Fibroblast of skin of left quadriceps (primary cell): ENCODE data around the gene PROK1.
A peak's percentile ranks its signal among the peaks of the same experiment; 100 is the strongest.
"Not testable (repeated sequence)": the region's sequence is repeated elsewhere in the genome, so short reads cannot be mapped to it uniquely, and the experiment has no call there.

Experiments used
- DNase-seq, 2 experiments: peaks; one replicate each; pipeline ENCODE4 v3.0.0-alpha.2; 2013; ENCODE audit warnings: low read depth in 2 of 2

Gene PROK1

DNA sequence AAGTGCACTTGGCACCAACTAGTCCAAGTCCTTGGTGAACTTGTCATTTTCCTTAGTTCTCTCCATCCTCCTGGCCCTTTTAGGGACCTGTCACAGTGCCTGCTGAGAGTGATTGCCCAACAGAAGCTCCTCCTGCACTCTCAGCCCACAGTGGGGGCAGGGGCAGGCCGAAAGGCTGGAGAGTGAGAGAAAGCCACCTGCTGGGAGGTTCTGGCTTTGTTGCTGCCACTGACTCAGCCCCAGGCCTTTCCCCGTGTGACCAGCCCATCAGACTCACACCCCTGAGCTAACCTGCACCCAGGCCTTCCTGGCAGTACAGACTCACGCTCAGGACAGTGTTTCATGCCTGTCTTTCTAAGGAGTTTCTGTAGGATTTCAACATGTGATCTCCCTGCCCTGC lies 17.1 kb upstream of the PROK1 start:
- no peak for DNase-seq

DNA sequence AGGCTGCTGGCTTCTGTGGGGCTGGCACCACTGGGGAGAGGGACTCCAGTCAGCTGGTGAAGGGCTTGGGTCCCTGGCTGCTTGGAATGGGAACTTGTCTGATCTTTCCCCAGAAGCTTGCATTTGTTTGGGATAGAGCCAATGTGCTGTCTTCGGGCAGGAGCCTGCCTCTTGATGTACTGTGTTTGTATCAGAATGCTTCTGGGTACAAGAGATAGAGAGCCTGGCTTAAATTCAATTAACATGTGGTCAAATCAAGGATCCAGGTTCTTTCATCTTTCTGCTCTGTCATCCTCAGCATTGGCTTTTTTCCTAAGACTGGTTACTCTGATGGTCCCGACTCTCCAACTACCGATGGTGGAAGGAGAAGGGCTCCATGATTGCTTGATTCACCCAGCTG lies 16.0 kb upstream of the PROK1 start:
- no peak for DNase-seq

DNA sequence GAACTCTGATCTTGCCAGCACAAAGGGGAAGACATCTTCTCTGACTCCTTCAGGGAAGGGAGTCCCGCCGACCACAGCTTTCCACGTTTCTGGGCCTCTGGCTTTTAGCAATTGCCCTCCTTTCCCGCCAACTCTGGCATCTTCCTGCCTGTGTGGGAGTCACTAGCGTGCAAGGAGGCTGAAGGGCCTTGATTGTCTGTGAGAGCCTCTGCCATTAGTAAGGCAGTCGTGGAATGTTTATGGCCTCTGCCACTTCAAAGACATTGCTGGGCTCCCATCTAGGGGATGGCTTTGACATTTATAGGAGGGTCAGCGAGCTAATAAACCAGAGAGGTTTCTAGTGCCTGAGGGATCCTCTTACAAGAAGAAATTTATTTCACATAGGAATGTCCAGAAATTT lies 14.3 kb upstream of the PROK1 start:
- no peak for DNase-seq

DNA sequence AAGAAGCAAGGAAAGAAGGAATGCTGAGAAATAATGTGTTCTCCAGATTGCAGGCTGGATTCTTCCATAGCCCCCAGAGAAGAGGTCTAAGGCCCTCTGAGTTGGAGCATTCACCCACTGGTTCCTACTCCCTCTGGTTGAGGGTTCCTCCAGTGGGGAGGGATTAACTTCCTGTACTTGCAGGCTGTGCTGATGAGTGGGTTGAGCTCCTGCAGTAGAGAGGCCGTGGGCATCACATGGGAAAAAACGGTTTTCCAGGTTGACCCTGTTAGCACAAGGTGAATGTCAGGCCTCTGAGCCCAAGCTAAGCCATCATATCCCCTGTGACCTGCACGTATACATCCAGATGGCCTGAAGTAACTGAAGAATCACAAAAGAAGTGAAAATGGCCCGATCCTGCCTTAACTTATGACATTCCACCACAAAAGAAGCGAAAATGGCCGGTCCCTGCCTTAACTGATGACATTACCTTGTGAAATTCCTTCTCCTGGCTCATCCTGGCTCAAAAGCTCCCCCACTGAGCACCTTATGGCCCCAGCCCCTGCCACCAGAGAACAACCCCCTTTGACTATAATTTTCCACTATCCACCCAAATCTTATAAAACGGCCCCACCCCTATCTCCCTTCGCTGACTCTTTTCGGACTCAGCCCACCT lies 13.2 kb upstream of the PROK1 start:
- DNase-seq, result not testable (repeated sequence)

DNA sequence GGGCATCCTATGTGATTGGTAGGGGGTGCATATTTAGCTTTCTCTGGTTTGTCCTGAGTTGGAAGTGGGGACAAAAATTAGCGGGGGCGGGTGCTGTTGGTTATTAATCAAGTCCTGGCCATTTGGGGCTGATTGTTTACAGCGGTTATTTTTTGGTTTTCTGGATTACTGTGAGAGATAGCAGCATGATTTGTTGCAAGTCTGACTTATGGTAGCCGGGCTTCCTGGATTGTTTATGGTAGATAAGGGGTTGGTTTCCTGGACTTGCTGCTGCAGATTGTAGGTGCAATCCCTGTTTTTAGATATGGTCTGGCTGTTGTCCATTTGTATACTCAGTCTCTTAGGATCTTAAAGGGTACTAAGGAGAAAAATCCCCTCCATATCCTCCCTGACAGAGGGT lies 12.1 kb upstream of the PROK1 start:
- DNase-seq, result no peak

DNA sequence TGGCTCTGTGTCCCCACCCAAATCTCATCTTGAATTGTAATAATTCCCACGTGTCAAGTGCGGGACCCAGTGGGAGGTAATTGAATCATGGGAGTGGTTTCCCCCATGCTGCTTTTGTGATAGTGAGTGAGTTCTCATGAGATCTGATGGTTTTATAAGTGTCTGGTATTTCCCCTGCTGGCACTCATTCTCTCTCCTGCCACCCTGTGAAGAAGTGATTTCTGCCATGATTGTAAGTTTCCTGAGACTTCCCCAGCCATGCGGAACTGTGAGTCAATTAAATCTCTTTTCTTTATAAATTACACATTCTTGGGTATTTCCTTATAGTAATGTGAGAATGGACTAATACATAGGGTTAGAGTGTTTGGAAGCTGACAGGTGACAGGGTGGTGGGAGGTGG lies 11.1 kb upstream of the PROK1 start:
- not testable (repeated sequence) for DNase-seq

DNA sequence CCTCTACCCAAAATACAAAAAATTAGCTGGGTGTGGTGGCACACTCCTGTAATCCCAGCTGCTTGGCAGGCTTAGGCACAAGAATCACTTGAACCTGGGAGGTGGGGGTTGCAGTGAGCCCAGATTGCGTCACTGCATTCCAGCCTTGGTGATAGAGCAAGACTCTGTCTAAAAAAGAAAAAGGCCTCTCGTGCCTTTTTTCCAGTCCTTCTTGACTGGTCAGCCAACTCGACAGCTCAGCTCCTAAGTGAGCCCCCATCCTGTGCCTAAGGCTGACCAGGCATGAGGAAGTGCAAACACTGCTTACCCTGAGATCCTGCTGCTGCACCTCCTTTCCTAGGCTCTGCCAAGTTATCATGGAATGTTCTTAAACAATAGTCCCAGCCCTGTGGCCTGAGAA lies 10.1 kb upstream of the PROK1 start:
- peak in 1 of 2 experiments; percentile 4 for DNase-seq

DNA sequence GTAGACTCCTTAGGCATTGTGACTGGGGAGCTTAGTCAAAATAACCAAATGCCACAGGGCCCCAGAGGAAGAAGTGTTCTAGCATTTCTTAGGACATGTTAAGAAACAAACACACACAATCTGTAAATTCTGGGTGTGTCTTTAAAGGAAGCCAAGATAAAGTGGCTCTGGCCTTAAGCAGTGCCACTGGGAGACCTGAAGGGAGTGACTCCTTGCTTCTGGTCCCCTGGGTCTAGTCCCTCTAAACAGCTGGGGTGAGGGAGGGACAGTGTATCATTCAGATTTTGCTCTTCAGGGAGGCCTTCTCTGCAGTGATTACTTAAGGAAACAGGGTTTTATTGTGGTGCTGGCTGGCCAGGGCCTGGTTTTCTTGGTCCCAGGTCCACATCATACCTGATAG lies 9.1 kb upstream of the PROK1 start:
- DNase-seq, result no peak

DNA sequence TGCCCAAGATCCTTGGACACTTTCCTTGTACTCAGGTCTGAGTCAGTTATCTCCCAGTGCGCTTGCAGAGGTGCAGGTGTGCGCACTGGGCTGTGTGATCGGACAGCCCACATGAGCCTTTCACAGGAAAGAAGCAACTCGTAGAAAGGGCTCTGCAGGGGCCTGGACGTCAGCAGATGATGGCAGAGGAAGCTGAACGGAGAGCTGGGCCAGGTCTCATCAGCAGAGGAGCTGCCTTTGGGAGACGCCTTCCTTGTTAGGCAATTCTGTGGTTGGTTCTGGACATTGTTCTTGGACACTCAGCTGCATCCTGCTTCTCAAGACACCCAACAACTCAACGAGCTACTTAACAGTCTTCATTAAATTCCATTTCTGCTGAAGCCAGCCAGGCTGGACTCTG lies 7.5 kb upstream of the PROK1 start:
- DNase-seq, result no peak

DNA sequence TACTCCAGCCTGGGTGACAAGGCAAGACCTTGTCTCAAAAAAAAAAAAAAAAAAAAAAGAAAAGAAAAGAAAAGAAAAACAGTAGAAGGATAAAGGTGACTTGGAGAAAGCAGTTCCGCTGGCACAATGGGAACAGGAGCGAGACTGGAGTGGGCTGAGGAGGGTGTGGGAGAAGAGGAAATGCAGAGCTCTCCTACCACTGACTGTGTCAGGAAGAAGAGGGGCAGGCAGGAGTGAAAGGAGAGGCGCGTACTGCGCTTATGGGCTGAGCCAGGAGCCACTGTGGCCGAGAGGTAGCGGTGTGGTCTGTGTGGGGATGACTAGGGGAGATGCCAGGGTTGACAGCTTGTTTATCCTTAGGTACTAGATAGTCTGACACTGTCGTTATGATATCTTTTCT lies 6.4 kb upstream of the PROK1 start:
- no peak for DNase-seq

DNA sequence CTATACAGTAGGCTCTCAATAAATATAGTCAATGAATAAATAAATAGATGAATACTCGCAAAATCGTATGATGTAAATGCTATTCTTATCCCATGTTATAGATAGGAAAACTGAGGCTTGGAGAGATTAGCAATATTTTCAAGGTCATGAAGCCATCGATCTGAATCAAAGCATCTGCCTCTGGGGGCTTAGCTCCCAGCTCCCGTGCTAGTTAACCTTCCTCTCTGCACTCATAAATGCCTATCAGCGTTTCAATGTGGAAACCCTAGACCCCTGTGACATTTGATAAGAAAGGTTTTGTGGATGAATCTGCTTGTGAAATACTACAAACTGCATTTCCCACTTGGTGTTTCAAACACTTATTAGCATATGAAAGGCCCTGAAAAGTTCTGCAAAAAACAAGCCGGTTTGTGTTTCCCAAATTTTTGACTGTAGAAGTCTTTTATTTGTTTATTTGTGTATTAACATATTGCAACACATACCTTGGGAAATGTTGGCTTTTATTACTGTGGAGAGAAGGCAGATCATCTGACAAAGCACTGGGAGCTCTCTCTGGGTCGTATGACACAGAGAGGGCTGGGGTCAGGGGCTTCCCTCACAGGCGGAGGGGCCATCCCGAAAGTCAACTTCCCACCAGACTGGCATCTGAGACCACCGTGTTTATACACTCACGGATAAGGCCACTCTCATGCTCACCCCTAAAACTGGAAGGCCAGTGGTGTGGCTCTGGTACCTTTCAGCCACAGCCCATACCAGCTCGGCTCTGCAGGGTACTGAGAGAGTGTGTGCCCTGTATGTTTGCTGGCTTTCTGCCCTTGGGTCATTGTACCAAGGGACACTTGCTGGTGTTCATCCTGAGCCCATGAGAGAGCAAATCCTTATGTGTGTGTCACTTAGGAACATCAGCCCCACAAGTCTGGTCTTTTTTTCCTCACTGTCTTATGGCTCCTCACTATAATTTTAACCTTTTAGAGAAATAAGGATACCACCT lies 993 bp upstream of the PROK1 start:
- no peak for DNase-seq

DNA sequence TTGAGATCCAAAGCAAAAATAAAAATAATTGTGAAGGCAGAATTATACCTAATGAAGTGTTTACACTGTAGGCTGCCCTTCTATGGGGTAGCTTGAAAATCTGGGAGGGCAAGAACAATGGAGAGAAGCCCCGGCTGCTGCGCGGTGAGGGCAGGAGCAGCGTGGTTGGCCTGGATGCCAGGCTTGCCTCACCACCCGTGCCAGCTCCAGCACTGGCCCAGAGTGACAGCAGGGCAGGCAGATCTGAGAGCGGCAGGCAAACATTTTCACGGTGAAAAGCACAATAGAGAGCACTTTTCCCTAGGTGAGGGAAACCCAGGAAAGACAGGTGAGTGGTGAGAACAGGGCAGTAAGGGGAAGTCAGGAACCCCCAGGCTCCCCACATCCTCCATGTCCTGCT lies 1.4 kb downstream of the PROK1 start:
- DNase-seq, result no peak

DNA sequence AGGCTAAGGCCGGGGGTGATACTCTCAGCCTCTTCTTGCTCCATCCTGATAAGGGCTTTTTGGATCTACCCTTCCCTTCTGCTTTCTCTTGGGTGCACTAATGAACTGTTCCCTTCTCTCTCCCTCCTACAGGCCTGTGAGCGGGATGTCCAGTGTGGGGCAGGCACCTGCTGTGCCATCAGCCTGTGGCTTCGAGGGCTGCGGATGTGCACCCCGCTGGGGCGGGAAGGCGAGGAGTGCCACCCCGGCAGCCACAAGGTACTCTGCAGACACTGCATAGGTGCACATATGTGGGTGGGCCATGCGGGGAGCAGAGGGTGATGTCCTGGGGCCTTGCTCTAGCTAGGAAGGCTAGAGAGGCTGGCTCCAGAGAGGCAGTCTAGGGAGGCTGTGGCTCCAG lies 2.9 kb downstream of the PROK1 start:
- no peak for DNase-seq

DNA sequence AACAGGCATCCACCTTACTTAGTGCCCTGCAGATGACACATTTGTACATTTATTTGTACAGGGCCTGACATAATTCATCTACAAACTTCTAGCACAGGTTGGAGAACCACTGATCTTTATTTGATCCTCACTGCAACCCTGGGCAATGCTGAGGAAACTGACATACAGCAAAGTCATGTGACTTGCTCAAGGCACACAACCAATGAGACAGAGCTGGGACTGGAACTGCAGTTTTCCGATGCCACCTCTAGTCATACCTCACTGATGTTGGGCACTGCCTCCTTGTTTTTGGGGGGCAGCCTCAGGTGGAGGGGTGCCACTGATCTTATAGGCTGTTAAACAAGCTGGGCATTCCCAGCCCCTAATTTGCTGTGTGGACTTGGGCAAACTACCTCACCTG lies 3.4 kb downstream of the PROK1 start:
- DNase-seq, result no peak

DNA sequence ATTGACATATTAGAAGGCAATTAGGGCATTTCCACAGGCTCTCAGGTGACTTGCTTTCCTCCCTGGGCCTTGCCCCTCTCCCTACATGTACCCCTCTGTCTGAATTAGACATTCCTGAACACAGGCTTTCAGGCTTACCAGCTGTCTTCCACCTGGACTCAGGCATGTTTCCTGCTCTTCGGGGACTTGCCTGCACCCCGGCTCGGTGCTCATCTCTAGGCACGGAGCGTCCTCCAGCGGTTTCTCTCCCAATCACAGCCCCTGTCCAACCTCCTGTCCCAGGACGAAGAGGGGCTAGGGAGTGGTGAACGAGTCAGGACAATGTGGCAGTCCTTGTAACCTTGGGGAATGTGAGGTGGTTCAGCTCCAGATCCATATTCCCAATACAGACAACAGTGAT lies 4.2 kb downstream of the PROK1 start:
- DNase-seq, result no peak

DNA sequence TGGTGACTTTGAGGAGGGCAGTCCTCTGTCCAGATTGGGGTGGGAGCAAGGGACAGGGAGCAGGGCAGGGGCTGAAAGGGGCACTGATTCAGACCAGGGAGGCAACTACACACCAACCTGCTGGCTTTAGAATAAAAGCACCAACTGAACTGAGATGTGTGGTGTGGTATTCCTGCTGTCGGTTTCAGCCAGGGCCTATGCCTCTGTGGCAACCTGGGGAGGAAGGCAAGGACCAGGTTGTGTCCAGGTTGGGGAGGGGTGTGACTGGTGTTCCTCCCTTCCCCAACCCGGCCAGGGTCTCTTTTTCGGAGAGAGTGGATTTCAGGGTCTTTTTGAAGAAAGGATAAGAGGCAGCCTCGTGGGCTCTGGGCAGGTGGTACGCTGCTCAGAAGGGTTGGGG lies 6.3 kb downstream of the PROK1 start:
- no peak for DNase-seq

DNA sequence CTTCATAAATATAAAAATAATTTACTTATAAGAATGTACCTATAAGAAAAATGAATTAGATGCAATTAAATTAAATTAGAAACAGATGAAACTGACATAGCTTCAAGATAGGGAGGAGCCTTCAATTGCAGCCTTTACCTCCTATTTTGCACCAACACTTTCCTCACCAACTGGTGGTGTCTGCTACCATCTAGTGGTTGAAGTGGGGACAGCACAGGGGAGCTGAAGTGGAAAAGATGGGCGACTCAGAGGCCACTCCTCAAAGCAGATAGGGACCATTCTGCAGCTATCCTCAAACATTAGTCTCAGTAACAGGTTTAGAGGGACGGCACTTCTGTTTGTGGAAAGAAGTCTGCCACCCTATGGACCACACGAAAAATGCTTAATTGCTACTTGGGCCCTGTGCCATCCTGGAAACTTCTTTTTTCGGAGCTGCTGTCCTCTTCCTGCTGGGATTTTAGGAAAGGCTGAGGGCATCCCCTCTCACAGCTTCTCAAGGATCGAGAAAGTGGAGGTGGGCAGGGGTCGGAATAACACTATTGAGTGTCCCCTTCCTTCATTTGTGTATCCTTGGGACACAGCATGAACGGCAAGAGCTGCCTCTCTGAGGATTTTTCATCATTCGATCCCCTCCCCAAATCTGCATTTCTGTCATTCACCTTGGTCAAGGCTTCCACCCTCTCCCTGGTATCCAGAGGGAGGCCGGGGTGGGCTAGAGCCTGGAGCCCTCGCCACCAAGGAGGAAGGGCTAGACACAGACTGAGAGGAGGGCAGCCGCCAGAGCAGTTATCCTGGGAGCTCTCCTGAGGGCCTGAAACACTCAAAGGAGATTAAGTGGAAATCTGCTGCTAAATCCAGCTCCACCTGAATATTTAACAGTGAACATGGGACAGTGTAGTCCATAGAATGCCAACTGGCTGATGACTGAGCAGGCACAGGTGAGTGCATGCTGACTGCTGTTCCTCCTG lies 9.6 kb downstream of the PROK1 start:
- DNase-seq, result peak; percentile 71 to 75

DNA sequence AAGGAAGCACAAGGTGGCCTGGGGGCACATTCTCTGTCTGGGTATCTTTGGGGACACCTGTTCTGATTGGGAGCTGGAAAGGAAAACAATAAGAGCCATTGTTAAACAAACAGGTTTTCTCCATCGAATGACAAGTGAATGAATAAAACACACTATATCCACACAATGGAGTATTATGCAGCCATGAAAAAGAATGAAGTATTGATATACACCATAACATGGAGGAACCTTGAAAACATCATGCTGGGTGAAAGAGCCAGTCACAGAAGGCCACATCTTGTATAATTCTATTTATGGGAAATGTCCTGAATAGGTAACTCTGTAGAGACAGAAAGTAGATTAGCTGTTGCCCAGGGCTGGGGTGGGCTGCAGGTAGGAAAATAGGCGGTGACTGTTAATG lies 11.1 kb downstream of the PROK1 start:
- DNase-seq, result no peak

DNA sequence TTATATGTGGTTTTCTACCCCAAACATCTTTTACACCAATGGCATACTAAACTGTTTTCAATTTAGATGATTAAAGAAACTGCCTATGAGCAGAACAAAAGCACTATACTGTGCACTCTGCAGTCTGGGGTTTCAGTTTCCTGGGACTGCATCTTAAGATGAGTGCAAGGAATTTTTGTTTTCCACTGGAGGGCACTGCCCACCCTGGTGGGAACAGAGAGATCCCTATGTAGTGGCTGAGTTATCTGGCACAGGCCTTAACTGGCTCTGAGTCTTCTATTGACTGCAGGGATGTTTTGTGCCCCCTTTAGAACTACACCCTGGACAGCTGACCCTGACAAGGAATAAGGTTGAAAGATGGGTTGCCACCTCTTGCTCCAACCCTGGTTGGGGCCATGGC lies 12.0 kb downstream of the PROK1 start:
- no peak for DNase-seq

DNA sequence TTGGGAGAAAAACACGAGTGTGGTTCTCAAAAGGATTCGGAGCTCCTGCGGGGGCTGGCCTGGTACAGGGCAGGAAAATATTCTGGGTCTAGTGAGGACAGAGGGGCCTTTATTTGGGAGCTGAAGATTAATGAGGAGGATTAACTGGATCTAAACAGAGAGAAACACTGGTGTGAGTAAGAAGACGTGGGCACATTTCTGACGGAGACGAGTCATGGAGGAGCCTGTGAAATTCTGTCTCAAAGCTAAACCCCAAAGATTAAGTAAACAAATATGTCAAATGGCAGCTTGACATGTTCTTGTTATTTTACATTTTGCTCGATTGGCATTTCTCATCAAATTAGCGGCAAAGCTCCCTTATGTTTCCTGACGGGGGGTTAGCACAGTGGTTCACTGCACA lies 12.8 kb downstream of the PROK1 start:
- no peak for DNase-seq

DNA sequence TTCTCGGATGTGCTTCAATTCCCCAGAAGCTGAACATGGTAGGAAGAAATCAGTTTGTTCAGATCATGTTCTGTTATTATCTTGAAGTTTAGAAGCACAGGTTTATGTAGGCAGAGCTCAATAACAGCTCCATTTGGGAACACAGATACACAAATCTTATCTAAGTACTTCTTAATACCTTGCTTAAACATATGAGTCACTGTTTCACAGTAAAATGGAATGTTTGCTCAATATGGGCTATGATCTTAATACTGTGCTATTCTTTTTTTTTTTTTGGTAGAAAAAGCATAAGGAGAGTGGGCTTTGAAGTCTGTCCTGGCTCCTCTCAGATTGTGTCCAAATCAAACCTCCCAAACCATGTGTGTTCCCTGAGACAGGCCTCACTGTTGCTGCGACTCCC lies 13.4 kb downstream of the PROK1 start:
- peak in 1 of 2 experiments; percentile 32 for DNase-seq
